Neutrophil (primary cell): ENCODE data around the gene CEP170B.

Source experiments
- H3K27ac ChIP-seq: fragments of 200-600 bp; sonication (generic); 2 replicates; pipeline ENCODE4 v1.5.1; 2016; ENCODE audit warnings: mild to moderate bottlenecking, moderate library complexity
- H3K27me3 ChIP-seq: fragments of 200-600 bp; sonication (generic); 2 replicates; pipeline ENCODE4 v1.6.0; 2016; ENCODE audit warnings: mild to moderate bottlenecking
- H3K36me3 ChIP-seq: fragments of 200-600 bp; sonication (generic); 2 replicates; pipeline ENCODE4 v1.5.1; 2017
- H3K4me1 ChIP-seq, 2 experiments: fragments of 200-600 bp in 1 of 2; sonication (generic) in 1 of 2; 1 replicate in 1 of 2; 2 replicates in 1 of 2; pipeline versions ENCODE4 v1.5.1 to v1.6.1; 2013 to 2016; ENCODE audit warnings: low read depth in 1 of 2, low read length in 1 of 2, mild to moderate bottlenecking in 1 of 2, moderate library complexity in 1 of 2; ENCODE audit not compliant: control insufficient read depth in 1 of 2, insufficient read depth in 1 of 2
- H3K4me3 ChIP-seq, 2 experiments: fragments of 200-600 bp in 1 of 2; sonication (generic) in 1 of 2; 1 replicate in 1 of 2; 2 replicates in 1 of 2; pipeline ENCODE4 v1.5.1; 2013 to 2016; ENCODE audit warnings: low read depth in 1 of 2, low read length in 1 of 2, mild to moderate bottlenecking in 1 of 2, moderate library complexity in 1 of 2
- H3K9me3 ChIP-seq: fragments of 200-600 bp; sonication (generic); 2 replicates; pipeline ENCODE4 v1.5.1; 2016
- TF ChIP-seq, protein P1 (sequence below): fragments of 200-600 bp; sonication (generic); IDR thresholded peaks from 2 replicates; pipeline ENCODE4 v1.5.1; 2016; ENCODE audit warnings: antibody characterized with exemption

CEP170B gene

DNA sequence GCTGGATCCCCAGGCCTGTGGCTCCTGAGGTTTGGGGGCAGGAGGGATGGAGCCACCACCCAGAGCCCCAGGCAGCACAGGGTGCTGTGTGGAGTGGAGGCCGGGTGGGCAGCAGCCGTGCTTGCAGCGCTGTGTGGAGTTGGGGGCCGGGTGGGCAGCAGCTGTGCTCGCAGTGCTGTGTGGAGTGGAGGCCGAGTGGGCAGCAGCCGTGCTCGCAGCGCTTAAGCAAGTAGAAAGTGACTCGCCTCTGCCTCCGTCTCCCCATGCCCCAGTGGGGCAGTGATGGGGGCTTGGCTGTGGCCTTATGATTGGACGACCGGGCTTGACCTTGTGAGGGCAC, 10.3 kb downstream of the CEP170B start:
- Histone ChIP-seq H3K27me3 (peaks cover 19% of the 10 kb centered on the region), H3K9me3 (no peaks in the 10 kb centered on the region), H3K27ac (no peak overlapping the region), H3K4me1 (no peaks in the 10 kb centered on the region), H3K4me3 (no peak overlapping the region), H3K36me3 (no peaks in the 10 kb centered on the region)
- TF ChIP-seq, protein P1, sequence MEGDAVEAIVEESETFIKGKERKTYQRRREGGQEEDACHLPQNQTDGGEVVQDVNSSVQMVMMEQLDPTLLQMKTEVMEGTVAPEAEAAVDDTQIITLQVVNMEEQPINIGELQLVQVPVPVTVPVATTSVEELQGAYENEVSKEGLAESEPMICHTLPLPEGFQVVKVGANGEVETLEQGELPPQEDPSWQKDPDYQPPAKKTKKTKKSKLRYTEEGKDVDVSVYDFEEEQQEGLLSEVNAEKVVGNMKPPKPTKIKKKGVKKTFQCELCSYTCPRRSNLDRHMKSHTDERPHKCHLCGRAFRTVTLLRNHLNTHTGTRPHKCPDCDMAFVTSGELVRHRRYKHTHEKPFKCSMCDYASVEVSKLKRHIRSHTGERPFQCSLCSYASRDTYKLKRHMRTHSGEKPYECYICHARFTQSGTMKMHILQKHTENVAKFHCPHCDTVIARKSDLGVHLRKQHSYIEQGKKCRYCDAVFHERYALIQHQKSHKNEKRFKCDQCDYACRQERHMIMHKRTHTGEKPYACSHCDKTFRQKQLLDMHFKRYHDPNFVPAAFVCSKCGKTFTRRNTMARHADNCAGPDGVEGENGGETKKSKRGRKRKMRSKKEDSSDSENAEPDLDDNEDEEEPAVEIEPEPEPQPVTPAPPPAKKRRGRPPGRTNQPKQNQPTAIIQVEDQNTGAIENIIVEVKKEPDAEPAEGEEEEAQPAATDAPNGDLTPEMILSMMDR = no peak

DNA sequence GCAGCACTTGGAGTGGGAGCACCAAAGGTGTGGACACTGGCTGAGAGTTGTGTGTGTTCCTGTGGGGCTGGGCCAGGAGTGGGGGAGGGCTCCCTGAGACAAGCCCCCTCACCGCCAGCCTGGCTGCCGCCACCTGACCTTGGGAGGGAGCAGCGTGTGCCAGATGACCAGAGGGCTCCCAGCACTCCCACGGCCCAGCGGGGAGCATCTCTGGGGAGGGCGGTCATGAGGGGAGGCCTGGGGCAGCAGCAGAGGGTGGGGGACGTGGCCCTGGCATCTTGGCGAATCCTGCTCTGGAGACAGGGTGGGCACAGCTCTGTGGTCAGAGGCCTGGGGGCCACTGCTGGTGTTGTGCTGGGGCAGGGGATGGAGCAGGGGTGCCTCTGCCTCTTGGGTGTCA, 10.7 kb downstream of the CEP170B start:
- H3K9me3 ChIP-seq = no peaks in the 10 kb centered on the region

DNA sequence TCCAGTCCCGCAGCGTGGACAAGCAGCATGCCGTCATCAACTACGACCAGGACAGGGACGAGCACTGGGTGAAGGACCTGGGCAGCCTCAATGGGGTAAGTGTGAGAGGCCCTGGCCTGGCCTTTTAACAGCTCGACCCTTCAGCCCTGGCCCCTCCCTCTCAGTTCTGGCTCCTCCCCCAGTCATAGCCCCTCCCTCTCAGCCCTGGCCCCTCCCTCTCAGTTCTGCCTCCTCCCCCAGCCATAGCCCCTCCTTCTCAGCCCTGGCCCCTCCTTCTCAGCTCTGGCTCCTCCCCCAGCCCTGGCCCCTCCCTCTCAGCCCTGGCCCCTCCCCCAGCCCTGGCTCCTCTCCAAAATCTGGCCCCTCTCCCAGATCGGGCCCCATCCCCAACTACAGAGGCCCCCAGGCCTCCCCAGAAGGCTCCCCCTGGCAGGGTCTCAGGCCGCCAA, 11.2 kb downstream of the CEP170B start:
- TF ChIP-seq, protein P1 = no peak
- Histone ChIP-seq H3K9me3 (no peaks in the 10 kb centered on the region), H3K4me1 (no peaks in the 10 kb centered on the region), H3K4me3 (no peak overlapping the region), H3K27me3 (peaks cover 19% of the 10 kb centered on the region), H3K27ac (no peak overlapping the region), H3K36me3 (no peaks in the 10 kb centered on the region)

More for the DNA sequence above, 10.7 kb downstream of the CEP170B start:
- no peaks in the 10 kb centered on the region for H3K36me3 ChIP-seq
- no peaks in the 10 kb centered on the region for H3K4me1 ChIP-seq
- no peak overlapping the region for H3K4me3 ChIP-seq
- H3K27ac ChIP-seq = no peak overlapping the region
- H3K27me3 ChIP-seq = peaks cover 19% of the 10 kb centered on the region
- TF ChIP-seq, protein P1 = no peak

DNA sequence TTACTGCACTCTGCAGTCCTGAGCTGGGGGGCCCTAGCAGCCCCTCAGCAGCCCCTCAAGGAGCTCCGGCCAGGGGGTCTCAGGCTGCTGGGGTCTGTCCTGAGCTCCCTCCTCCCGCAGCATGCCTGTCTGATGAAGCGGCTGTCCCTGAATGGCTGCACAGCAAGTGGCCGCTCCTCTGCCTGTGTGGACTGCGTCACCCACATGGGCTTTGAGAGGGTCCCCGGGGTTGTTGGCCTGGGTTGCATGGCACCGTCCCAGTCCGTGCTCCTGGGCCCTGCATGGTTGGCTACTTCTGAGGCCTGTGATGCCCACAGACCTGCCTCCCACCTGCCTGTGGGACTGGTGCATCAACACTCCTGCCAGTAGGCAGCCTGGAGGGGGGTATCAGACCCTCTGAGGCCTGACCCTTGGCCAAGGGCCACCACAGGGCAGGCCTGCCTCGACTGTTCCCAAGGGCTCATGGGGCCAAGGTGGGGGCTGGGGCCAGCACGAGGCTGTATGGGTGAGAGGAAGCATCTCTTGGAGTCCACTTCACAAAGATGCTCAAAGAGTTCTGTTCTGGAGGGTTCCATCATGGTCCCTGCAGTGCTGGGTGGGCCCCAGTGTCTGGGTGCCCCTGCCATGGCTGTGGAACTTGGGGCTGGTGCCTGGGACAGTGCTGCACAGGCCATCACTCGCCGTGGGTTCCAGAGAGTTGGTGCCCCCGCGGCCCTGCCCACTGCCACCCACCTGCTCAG, 12.2 kb downstream of the CEP170B start:
- Histone ChIP-seq H3K27ac (no peak overlapping the region), H3K27me3 (peaks cover 19% of the 10 kb centered on the region), H3K4me1 (no peaks in the 10 kb centered on the region), H3K36me3 (no peaks in the 10 kb centered on the region), H3K9me3 (no peaks in the 10 kb centered on the region), H3K4me3 (no peak overlapping the region)
- TF ChIP-seq, protein P1 = no peak

DNA sequence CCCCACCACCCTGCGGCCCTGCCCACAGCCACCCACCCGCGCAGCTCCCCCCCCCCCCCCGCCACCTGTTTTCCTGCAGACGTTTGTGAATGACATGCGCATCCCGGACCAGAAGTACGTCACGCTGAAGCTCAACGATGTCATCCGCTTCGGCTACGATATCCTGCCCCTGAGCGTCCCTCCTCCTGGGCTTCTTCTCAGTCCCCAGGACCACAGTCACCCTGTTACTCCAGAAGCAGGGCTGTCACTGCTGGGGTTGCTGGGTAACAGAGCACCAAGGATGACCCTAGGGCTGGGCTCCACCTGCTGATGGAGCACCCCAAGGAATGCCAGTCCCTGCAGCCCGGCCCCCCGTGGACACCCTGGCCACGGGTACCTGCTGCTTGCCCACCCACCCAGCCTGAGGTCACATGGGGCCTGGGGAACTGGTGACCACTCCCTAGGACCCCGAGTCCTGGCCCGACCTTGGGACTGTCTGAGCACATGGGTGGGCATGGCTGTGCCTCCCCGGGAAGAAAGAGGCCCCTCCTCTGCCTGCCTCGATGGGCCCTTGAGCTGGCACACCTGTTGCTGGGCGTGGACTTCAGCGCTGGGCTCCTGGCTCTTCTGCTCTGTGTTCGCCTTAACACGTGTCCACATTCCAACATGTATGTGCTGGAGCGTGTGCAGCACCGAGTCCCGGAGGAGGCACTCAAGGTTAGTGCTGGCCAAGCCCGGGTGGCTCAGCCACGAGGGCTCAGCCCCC, 12.9 kb downstream of the CEP170B start:
- H3K27me3 ChIP-seq = peaks cover 13% of the 10 kb centered on the region
- H3K4me1 ChIP-seq = no peaks in the 10 kb centered on the region
- H3K27ac ChIP-seq = no peak overlapping the region
- H3K9me3 ChIP-seq = no peaks in the 10 kb centered on the region
- no peak overlapping the region for H3K4me3 ChIP-seq
- H3K36me3 ChIP-seq = no peaks in the 10 kb centered on the region
- TF ChIP-seq, protein P1 = no peak
